Body of pancreas (tissue), 4 donors: Measurements from ENCODE around the gene MAP3K2. TPM values are rescaled to one million over a fixed set of nuclear protein-coding genes. Genes with fewer than 3 reads are reported as not detected.

Experiments
- ATAC-seq: fragments of 150-250 bp; one replicate; pipeline ENCODE4 v1.9.1; 2016
- DNase-seq, 4 donors: peaks; one replicate each; pipeline ENCODE4 v3.0.0-alpha.2; 2019
- H3K27ac ChIP-seq, 4 donors: fragments of 200-600 bp; sonication (generic); 1 replicate in 3 of 4; 2 replicates in 1 of 4; pipeline versions ENCODE4 v1.5.1 to v1.6.1; 2016 to 2019; ENCODE audit warnings: mild to moderate bottlenecking in 1 of 4, mixed read lengths in 1 of 4, moderate library complexity in 1 of 4
- H3K27me3 ChIP-seq, 2 donors: fragments of 200-600 bp; sonication (generic); one replicate each; pipeline ENCODE4 v1.6.0; 2016; ENCODE audit warnings: mild to moderate bottlenecking in 1 of 2
- H3K36me3 ChIP-seq, 2 donors: fragments of 200-600 bp; sonication (generic); replicated peaks in 1 of 2; 2 replicates each; pipeline ENCODE4 v1.5.1; 2016; ENCODE audit warnings: low read depth in 2 of 2; ENCODE audit not compliant: insufficient read depth in 1 of 2
- H3K4me1 ChIP-seq: fragments of 200-600 bp; sonication (generic); one replicate; pipeline ENCODE4 v1.6.0; 2016
- H3K4me3 ChIP-seq, 2 donors: fragments of 200-600 bp; sonication (generic); 1 replicate in 1 of 2; 2 replicates in 1 of 2; pipeline ENCODE4 v1.5.1; 2016 to 2019
- H3K9me3 ChIP-seq, 3 donors: fragments of 200-600 bp; sonication (generic); 1 replicate in 2 of 3; 2 replicates in 1 of 3; pipeline ENCODE4 v1.5.1; 2016
- CTCF ChIP-seq, 7 experiments: fragments of 450-650 bp in 4 of 7; fragments of 200-600 bp in 3 of 7; sonication (generic) in 3 of 7; IDR thresholded peaks; one replicate each; pipeline ENCODE4 v1.5.1; 2016 to 2019; ENCODE audit warnings: antibody characterized with exemption in 7 of 7
- POLR2A ChIP-seq, 3 donors: fragments of 450-650 bp; IDR thresholded peaks; one replicate each; pipeline ENCODE4 v1.6.1; 2016; ENCODE audit warnings: antibody characterized with exemption in 3 of 3, mild to moderate bottlenecking in 2 of 3
- WGBS, 2 donors: methylation state at CpG; one replicate each; pipeline ENCODE4 v1.1.5; 2017; 5-methylcytosine and 5-hydroxymethylcytosine counted together
- intact Hi-C: fragments of 100-400 bp; cut with DNase I; formaldehyde crosslinking; loops from one replicate; pipeline ENCODE4 v1.15.1; 2023
- total RNA-seq, 2 donors: library from RNA; depleted of rRNA; stranded (reverse); fragments of >200 nt; gene quantifications; one replicate each; pipeline ENCODE4 v1.1.0, GENCODE V29; 2016

Gene MAP3K2
- total RNA-seq, 2 donors from 2014 or later, result 27.8 to 35.3 TPM

DNA sequence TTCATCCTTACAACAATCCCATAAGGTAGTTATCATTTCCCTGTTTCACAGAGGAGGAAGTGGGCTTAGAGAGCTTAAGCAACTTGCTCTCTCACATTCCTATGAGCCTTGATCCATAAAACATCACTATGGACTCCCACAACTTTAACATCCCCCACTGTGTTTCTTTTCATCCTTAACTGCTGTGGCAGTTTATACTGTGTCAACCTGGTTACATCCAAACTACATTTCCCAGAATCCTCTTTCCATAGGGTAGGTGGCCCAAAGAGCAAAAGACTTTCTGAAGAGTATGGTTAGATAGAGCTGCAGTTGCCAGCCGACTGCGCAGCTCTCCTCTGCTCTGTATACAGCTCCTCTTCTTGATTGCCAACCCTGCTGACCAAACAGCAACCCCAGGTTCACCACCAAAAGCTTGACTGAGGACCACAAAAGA lies 22.5 kb downstream of the MAP3K2 start:
- no peaks in the 10 kb centered on the region for H3K9me3 ChIP-seq
- no peak overlapping the region for H3K4me3 ChIP-seq
- no peaks in the 10 kb centered on the region for H3K36me3 ChIP-seq
- peaks cover 30% of the 10 kb centered on the region for H3K4me1 ChIP-seq
- TF ChIP-seq CTCF (IDR thresholded peaks at IDR 0.05) (no peak), POLR2A (IDR thresholded peaks at IDR 0.05) (no peak)
- ATAC-seq, result no peak
- no peaks in the 10 kb centered on the region for H3K27me3 ChIP-seq
- DNase-seq, result no peak
- intact Hi-C loops, result no loop called here
- H3K27ac ChIP-seq, result no peak overlapping the region
- WGBS, 2 donors, result 63 to 69% methylated on average over 2 of the region's 2 CpGs

GRCh38 chr2:127362971-127363370 lies 24.8 kb downstream of the MAP3K2 start:
- DNase-seq (no peak), ATAC-seq (no peak)
- intact Hi-C loops, result no loop called here
- H3K4me3 ChIP-seq, result no peak overlapping the region
- H3K27ac ChIP-seq, result no peak overlapping the region
- H3K36me3 ChIP-seq, result no peaks in the 10 kb centered on the region
- H3K9me3 ChIP-seq, result no peaks in the 10 kb centered on the region
- TF ChIP-seq POLR2A (IDR thresholded peaks at IDR 0.05), result no peak
- no peak for TF ChIP-seq CTCF (IDR thresholded peaks at IDR 0.05)
- 77 to 84% methylated on average over 5 of the region's 5 CpGs for WGBS, 2 donors
- H3K4me1 ChIP-seq, result peaks cover 30% of the 10 kb centered on the region
- no peaks in the 10 kb centered on the region for H3K27me3 ChIP-seq

GRCh38 chr2:127361929-127362885 lies 25.6 kb downstream of the MAP3K2 start:
- H3K9me3 ChIP-seq, result no peaks in the 10 kb centered on the region
- DNase-seq (no peak), ATAC-seq (no peak)
- no peak overlapping the region for H3K4me3 ChIP-seq
- intact Hi-C loops, result no loop called here
- no peak overlapping the region for H3K27ac ChIP-seq
- TF ChIP-seq POLR2A (IDR thresholded peaks at IDR 0.05) (no peak), CTCF (IDR thresholded peaks at IDR 0.05) (no peak)
- H3K27me3 ChIP-seq, result no peaks in the 10 kb centered on the region
- H3K36me3 ChIP-seq, result no peaks in the 10 kb centered on the region
- H3K4me1 ChIP-seq, result peaks cover 26% of the 10 kb centered on the region
- 70 to 76% methylated on average over 10 of the region's 10 CpGs for WGBS, 2 donors

DNA sequence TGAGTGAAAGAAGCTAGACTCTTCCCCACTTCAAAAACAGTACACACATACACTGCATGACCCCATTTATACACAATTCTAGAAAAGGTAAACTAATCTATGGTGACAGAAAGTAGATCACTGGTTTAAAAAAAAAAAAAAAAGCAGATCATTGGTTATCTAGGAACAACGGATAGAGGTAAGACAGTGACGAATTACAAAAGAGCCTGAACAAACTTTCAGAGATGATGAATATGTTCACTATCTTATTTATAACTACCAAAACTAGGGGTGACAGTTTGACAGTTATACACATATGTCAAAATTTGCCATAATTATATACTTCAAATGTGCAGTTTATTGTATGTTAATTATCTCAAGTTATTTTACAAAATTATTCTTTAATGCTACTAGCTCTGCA lies 27.5 kb downstream of the MAP3K2 start:
- DNase-seq (no peak), ATAC-seq (no peak)
- Histone ChIP-seq H3K27ac (no peak overlapping the region), H3K9me3 (peaks cover 0 to 4% (median 0%) of the 10 kb centered on the region in 3 donors), H3K27me3 (no peaks in the 10 kb centered on the region), H3K4me1 (peaks cover 10% of the 10 kb centered on the region), H3K36me3 (no peaks in the 10 kb centered on the region), H3K4me3 (no peak overlapping the region)
- intact Hi-C loops, result no loop called here
- WGBS, 2 donors, result 51 to 55% methylated on average over 2 of the region's 2 CpGs
- TF ChIP-seq CTCF (IDR thresholded peaks at IDR 0.05) (no peak), POLR2A (IDR thresholded peaks at IDR 0.05) (no peak)
